Trophoblast cell (in vitro differentiated cells and primary cell): ENCODE measurements around the gene C5orf46.

Experiments
- DNase-seq, 2 donors: peaks; one replicate each; pipeline ENCODE4 v3.0.0-alpha.2; 2016
- H2AFZ ChIP-seq: 2 replicates; pipeline ENCODE4 v1.6.1; 2013; ENCODE audit warnings: low read length, moderate library complexity, mild to moderate bottlenecking; ENCODE audit not compliant: insufficient read depth, poor library complexity
- H2AK5ac ChIP-seq: 2 replicates; pipeline ENCODE4 v1.6.1; 2013; ENCODE audit warnings: mild to moderate bottlenecking, low read length
- H2BK120ac ChIP-seq: 2 replicates; pipeline ENCODE4 v1.6.1; 2013; ENCODE audit warnings: low read length, mild to moderate bottlenecking, moderate library complexity; ENCODE audit not compliant: insufficient read depth, poor library complexity
- H2BK12ac ChIP-seq: 2 replicates; pipeline ENCODE4 v1.6.1; 2013; ENCODE audit warnings: mild to moderate bottlenecking, low read length, moderate library complexity
- H2BK5ac ChIP-seq: 2 replicates; pipeline ENCODE4 v1.6.1; 2013; ENCODE audit warnings: low read length, low read depth, moderate library complexity, mild to moderate bottlenecking; ENCODE audit not compliant: poor library complexity
- H3K14ac ChIP-seq: 2 replicates; pipeline ENCODE4 v1.6.1; 2013; ENCODE audit warnings: mild to moderate bottlenecking, low read length
- H3K18ac ChIP-seq: 2 replicates; pipeline ENCODE4 v1.6.1; 2013; ENCODE audit warnings: mild to moderate bottlenecking, low read length
- H3K23ac ChIP-seq: 2 replicates; pipeline ENCODE4 v1.6.1; 2013; ENCODE audit warnings: low read length
- H3K27ac ChIP-seq: 2 replicates; pipeline ENCODE4 v1.5.1; 2013; ENCODE audit warnings: low read depth, mild to moderate bottlenecking, inconsistent platforms, low read length, moderate library complexity
- H3K27me3 ChIP-seq: 2 replicates; pipeline ENCODE4 v1.6.1; 2013; ENCODE audit warnings: inconsistent platforms, mild to moderate bottlenecking, low read length, moderate library complexity; ENCODE audit not compliant: insufficient read depth
- H3K36me3 ChIP-seq, 2 experiments: 1 replicate in 1 of 2; 2 replicates in 1 of 2; pipeline ENCODE4 v1.6.1; 2013; ENCODE audit warnings: low read length in 2 of 2, mild to moderate bottlenecking in 2 of 2, moderate library complexity in 1 of 2; ENCODE audit not compliant: insufficient read depth in 2 of 2, control insufficient read depth in 1 of 2
- H3K4ac ChIP-seq: 2 replicates; pipeline ENCODE4 v1.6.1; 2013; ENCODE audit warnings: low read depth, mild to moderate bottlenecking, low read length, moderate library complexity
- H3K4me1 ChIP-seq, 2 experiments: 1 replicate in 1 of 2; 2 replicates in 1 of 2; pipeline ENCODE4 v1.6.1; 2013; ENCODE audit warnings: low read length in 2 of 2, mild to moderate bottlenecking in 2 of 2, moderate library complexity in 1 of 2; ENCODE audit not compliant: insufficient read depth in 2 of 2, control insufficient read depth in 1 of 2
- H3K4me2 ChIP-seq: 2 replicates; pipeline ENCODE4 v1.6.1; 2013; ENCODE audit warnings: inconsistent platforms, mild to moderate bottlenecking, low read length, moderate library complexity
- H3K4me3 ChIP-seq: 2 replicates; pipeline ENCODE4 v1.5.1; 2013; ENCODE audit warnings: mild to moderate bottlenecking, low read depth, low read length, inconsistent platforms
- H3K79me1 ChIP-seq: one replicate; pipeline ENCODE4 v1.6.1; 2013; ENCODE audit warnings: low read length
- H3K79me2 ChIP-seq: 2 replicates; pipeline ENCODE4 v1.6.1; 2013; ENCODE audit warnings: low read length, mild to moderate bottlenecking; ENCODE audit not compliant: control insufficient read depth, insufficient read depth, poor library complexity
- H3K9ac ChIP-seq: 2 replicates; pipeline ENCODE4 v1.6.1; 2013; ENCODE audit warnings: mild to moderate bottlenecking, low read length
- H3K9me3 ChIP-seq: 2 replicates; pipeline ENCODE4 v1.6.1; 2013; ENCODE audit warnings: low read depth, mild to moderate bottlenecking, control low read depth, inconsistent platforms, low read length; ENCODE audit not compliant: insufficient read depth
- H4K12ac ChIP-seq: 2 replicates; pipeline ENCODE4 v1.6.1; 2013; ENCODE audit warnings: low read depth, mild to moderate bottlenecking, low read length, moderate library complexity
- H4K8ac ChIP-seq: 2 replicates; pipeline ENCODE4 v1.6.1; 2013; ENCODE audit warnings: low read depth, mild to moderate bottlenecking, low read length, moderate library complexity
- H4K91ac ChIP-seq: one replicate; pipeline ENCODE4 v1.6.1; 2013; ENCODE audit warnings: low read depth, mild to moderate bottlenecking, low read length, moderate library complexity
- WGBS: extraction: QIAGEN DNeasy Blood & Tissue Kit; methylation state at CpG from one replicate; pipeline ENCODE4 v1.1.7; 2013; ENCODE audit warnings: missing lambda C conversion rate; ENCODE audit not compliant: insufficient read length, insufficient coverage; ENCODE audit errors: extremely low coverage; 5-methylcytosine and 5-hydroxymethylcytosine counted together

Gene C5orf46

GRCh38 chr5:147858565-147858964, 47.8 kb downstream of the C5orf46 start:
- H4K8ac ChIP-seq = no peak overlapping the region
- no peaks in the 10 kb centered on the region for H3K79me1 ChIP-seq
- no peak overlapping the region for H3K4me2 ChIP-seq
- no peak overlapping the region for H3K14ac ChIP-seq
- no peaks in the 10 kb centered on the region for H3K79me2 ChIP-seq
- H3K27me3 ChIP-seq = no peaks in the 10 kb centered on the region
- H3K36me3 ChIP-seq = no peaks in the 10 kb centered on the region
- no peak overlapping the region for H2BK120ac ChIP-seq
- H3K4ac ChIP-seq = no peak overlapping the region
- no peaks in the 10 kb centered on the region for H3K4me1 ChIP-seq
- no peak for DNase-seq
- no peak overlapping the region for H3K9ac ChIP-seq
- H4K12ac ChIP-seq = no peak overlapping the region
- H4K91ac ChIP-seq = no peak overlapping the region
- no peak overlapping the region for H2BK5ac ChIP-seq
- H3K27ac ChIP-seq = no peak overlapping the region
- H3K23ac ChIP-seq = no peak overlapping the region
- no peak overlapping the region for H2BK12ac ChIP-seq
- no peak overlapping the region for H3K18ac ChIP-seq
- H3K9me3 ChIP-seq = no peaks in the 10 kb centered on the region
- no peak overlapping the region for H2AFZ ChIP-seq
- H2AK5ac ChIP-seq = no peak overlapping the region
- no CpG with 5 or more reads among the region's 1 CpG for WGBS
- H3K4me3 ChIP-seq = no peak overlapping the region

DNA sequence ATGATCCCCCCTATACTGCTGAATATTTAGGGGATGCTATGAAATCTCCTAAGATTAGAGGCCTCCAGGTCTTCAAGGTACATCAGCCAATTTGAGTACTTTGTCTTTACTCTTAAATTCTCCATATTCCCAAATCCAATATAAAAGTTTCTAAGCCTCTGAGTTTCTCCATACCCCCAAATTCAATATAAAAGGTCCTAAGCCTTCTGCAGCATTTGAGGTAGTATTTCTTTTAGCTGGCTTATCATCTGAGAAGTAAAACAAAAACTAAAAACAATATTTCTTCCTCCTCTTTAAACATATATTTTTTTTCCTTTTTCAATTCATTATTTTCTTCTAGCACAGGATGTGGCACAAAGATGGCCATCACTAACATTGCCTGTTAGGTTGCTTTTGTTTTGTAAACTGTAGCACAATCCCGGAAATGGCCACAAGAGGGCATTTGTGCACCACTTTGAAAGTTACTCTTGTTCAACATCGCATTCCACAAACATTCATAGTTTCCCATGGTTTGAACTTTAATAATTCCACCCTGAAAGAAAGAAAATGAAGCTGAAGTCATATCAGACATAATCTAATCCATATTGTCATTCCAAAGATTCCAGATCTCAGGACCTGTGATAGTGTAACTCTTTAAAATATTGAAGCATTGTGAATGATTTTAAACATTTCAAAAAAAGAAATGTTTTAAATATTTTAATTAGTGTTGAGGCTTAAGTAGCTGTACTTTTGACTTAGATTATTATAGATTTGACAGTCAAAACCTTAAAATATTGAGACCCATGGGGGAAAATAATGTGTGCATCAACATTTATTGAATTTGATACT, 48.8 kb downstream of the C5orf46 start:
- no peak overlapping the region for H2BK12ac ChIP-seq
- no peak overlapping the region for H3K9ac ChIP-seq
- H4K12ac ChIP-seq = no peak overlapping the region
- no peak overlapping the region for H2BK120ac ChIP-seq
- H3K79me1 ChIP-seq = no peaks in the 10 kb centered on the region
- H4K91ac ChIP-seq = no peak overlapping the region
- no peak overlapping the region for H3K23ac ChIP-seq
- no peak overlapping the region for H2BK5ac ChIP-seq
- no peaks in the 10 kb centered on the region for H3K36me3 ChIP-seq
- peak; percentile 69 to 94 for DNase-seq
- H3K4me3 ChIP-seq = no peak overlapping the region
- WGBS = no CpG with 5 or more reads among the region's 2 CpGs
- no peak overlapping the region for H3K4me2 ChIP-seq
- H3K4ac ChIP-seq = no peak overlapping the region
- no peak overlapping the region for H3K27ac ChIP-seq
- no peak overlapping the region for H3K18ac ChIP-seq
- no peaks in the 10 kb centered on the region for H3K4me1 ChIP-seq
- H4K8ac ChIP-seq = no peak overlapping the region
- no peaks in the 10 kb centered on the region for H3K27me3 ChIP-seq
- H3K9me3 ChIP-seq = no peaks in the 10 kb centered on the region
- no peak overlapping the region for H2AFZ ChIP-seq
- no peak overlapping the region for H3K14ac ChIP-seq
- no peak overlapping the region for H2AK5ac ChIP-seq
- H3K79me2 ChIP-seq = no peaks in the 10 kb centered on the region

DNA sequence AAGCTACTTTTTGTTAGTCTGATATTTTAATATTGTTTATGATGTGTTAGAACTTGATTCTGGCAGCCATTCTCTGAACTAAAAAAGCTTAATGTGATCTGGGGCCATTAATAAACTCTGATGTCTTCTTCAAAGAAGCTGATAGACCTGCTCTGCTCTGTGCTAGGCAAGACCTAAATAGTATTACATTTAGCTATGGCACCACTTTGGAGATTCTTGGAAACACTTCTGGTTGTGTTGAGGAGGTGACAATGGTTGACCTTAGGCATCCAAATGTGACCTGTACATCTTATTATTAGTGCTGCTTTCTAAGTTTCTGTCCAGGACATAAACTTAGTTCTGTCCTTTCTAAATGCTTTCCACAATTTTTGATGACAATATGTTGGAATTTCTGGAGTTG, 49.5 kb downstream of the C5orf46 start:
- Histone ChIP-seq H4K8ac (no peak overlapping the region), H3K9ac (no peak overlapping the region), H2BK5ac (no peak overlapping the region), H3K4ac (no peak overlapping the region), H3K4me1 (no peaks in the 10 kb centered on the region), H2AK5ac (no peak overlapping the region), H3K79me2 (no peaks in the 10 kb centered on the region), H4K91ac (no peak overlapping the region), H3K9me3 (peaks cover 2% of the 10 kb centered on the region), H3K36me3 (no peaks in the 10 kb centered on the region), H3K27ac (no peak overlapping the region), H2AFZ (no peak overlapping the region), H3K4me3 (no peak overlapping the region), H2BK120ac (no peak overlapping the region), H3K4me2 (no peak overlapping the region), H3K79me1 (no peaks in the 10 kb centered on the region), H2BK12ac (no peak overlapping the region), H3K27me3 (no peaks in the 10 kb centered on the region), H4K12ac (no peak overlapping the region), H3K23ac (no peak overlapping the region), H3K18ac (no peak overlapping the region), H3K14ac (no peak overlapping the region)
- no peak for DNase-seq

- no CpG with 5 or more reads among the region's 4 CpGs for WGBS
- H2BK5ac ChIP-seq = no peak overlapping the region
- no peak overlapping the region for H2AFZ ChIP-seq
- no peaks in the 10 kb centered on the region for H3K27me3 ChIP-seq
- no peak overlapping the region for H3K27ac ChIP-seq
- no peak overlapping the region for H4K12ac ChIP-seq
- no peak overlapping the region for H3K4me2 ChIP-seq
- no peak overlapping the region for H4K8ac ChIP-seq
- no peak overlapping the region for H2BK120ac ChIP-seq
- no peak overlapping the region for H3K18ac ChIP-seq
- no peak overlapping the region for H3K14ac ChIP-seq
- peaks cover 2% of the 10 kb centered on the region for H3K9me3 ChIP-seq
- no peaks in the 10 kb centered on the region for H3K79me1 ChIP-seq
- no peaks in the 10 kb centered on the region for H3K79me2 ChIP-seq
- H3K4ac ChIP-seq = no peak overlapping the region
- H4K91ac ChIP-seq = no peak overlapping the region
- no peak overlapping the region for H3K9ac ChIP-seq
- no peak overlapping the region for H3K4me3 ChIP-seq
- H3K23ac ChIP-seq = no peak overlapping the region
- no peak for DNase-seq
- H2BK12ac ChIP-seq = no peak overlapping the region
- H3K4me1 ChIP-seq = no peaks in the 10 kb centered on the region
- no peaks in the 10 kb centered on the region for H3K36me3 ChIP-seq
- H2AK5ac ChIP-seq = no peak overlapping the region
Measured at GRCh38 chr5:147855774-147856069, 50.6 kb downstream of the C5orf46 start.
